Measurements from ENCODE around the gene EDC4. TPM values are rescaled to one million over a fixed set of nuclear protein-coding genes. Genes with fewer than 3 reads are reported as not detected.

EDC4 gene
- total and polyA plus RNA-seq, 9 of the 15 experiments (the other 6 are each of a cell fraction or from before 2014, with no cell fraction given) = 1.1 to 131 (median 74.0) TPM

DNA sequence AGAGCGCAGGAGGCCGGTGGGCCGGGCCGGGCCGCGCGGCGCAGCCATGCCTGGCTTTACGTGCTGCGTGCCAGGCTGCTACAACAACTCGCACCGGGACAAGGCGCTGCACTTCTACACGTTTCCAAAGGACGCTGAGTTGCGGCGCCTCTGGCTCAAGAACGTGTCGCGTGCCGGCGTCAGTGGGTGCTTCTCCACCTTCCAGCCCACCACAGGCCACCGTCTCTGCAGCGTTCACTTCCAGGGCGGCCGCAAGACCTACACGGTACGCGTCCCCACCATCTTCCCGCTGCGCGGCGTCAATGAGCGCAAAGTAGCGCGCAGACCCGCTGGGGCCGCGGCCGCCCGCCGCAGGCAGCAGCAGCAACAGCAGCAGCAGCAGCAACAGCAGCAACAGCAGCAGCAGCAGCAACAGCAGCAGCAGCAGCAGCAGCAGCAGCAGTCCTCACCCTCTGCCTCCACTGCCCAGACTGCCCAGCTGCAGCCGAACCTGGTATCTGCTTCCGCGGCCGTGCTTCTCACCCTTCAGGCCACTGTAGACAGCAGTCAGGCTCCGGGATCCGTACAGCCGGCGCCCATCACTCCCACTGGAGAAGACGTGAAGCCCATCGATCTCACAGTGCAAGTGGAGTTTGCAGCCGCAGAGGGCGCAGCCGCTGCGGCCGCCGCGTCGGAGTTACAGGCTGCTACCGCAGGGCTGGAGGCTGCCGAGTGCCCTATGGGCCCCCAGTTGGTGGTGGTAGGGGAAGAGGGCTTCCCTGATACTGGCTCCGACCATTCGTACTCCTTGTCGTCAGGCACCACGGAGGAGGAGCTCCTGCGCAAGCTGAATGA lies 30.1 kb upstream of the EDC4 start (continued):
- TF ChIP-seq, protein P1, sequence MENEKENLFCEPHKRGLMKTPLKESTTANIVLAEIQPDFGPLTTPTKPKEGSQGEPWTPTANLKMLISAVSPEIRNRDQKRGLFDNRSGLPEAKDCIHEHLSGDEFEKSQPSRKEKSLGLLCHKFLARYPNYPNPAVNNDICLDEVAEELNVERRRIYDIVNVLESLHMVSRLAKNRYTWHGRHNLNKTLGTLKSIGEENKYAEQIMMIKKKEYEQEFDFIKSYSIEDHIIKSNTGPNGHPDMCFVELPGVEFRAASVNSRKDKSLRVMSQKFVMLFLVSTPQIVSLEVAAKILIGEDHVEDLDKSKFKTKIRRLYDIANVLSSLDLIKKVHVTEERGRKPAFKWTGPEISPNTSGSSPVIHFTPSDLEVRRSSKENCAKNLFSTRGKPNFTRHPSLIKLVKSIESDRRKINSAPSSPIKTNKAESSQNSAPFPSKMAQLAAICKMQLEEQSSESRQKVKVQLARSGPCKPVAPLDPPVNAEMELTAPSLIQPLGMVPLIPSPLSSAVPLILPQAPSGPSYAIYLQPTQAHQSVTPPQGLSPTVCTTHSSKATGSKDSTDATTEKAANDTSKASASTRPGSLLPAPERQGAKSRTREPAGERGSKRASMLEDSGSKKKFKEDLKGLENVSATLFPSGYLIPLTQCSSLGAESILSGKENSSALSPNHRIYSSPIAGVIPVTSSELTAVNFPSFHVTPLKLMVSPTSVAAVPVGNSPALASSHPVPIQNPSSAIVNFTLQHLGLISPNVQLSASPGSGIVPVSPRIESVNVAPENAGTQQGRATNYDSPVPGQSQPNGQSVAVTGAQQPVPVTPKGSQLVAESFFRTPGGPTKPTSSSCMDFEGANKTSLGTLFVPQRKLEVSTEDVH (IDR thresholded peaks at IDR 0.05; ENCODE audit: low read depth, partially characterized antibody) = no peak
- TF ChIP-seq, protein P2, sequence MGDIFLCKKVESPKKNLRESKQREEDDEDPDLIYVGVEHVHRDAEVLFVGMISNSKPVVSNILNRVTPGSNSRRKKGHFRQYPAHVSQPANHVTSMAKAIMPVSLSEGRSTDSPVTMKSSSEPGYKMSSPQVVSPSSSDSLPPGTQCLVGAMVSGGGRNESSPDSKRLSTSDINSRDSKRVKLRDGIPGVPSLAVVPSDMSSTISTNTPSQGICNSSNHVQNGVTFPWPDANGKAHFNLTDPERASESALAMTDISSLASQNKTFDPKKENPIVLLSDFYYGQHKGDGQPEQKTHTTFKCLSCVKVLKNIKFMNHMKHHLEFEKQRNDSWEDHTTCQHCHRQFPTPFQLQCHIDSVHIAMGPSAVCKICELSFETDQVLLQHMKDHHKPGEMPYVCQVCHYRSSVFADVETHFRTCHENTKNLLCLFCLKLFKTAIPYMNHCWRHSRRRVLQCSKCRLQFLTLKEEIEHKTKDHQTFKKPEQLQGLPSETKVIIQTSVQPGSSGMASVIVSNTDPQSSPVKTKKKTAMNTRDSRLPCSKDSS (IDR thresholded peaks at IDR 0.05; ENCODE audit: low read depth, partially characterized antibody) = no peak
- TF ChIP-seq, protein P3, sequence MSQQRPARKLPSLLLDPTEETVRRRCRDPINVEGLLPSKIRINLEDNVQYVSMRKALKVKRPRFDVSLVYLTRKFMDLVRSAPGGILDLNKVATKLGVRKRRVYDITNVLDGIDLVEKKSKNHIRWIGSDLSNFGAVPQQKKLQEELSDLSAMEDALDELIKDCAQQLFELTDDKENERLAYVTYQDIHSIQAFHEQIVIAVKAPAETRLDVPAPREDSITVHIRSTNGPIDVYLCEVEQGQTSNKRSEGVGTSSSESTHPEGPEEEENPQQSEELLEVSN (IDR thresholded peaks at IDR 0.05; ENCODE audit: borderline replicate concordance in 1 of 2, extremely low read depth in 1 of 2, insufficient read depth in 1 of 2, insufficient read length in 1 of 2, low read depth in 1 of 2, low read length in 1 of 2, poor library complexity in 1 of 2, severe bottlenecking in 1 of 2) = peak; percentile 50 to 71
- TF ChIP-seq SPI1 (IDR thresholded peaks at IDR 0.05; ENCODE audit: borderline replicate concordance, low read depth, low read length) = no peak
- no peak for TF ChIP-seq RBBP5 (IDR thresholded peaks at IDR 0.05; ENCODE audit: borderline replicate concordance, insufficient read depth, low read length, poor library complexity, severe bottlenecking)
- TF ChIP-seq, protein P4, sequence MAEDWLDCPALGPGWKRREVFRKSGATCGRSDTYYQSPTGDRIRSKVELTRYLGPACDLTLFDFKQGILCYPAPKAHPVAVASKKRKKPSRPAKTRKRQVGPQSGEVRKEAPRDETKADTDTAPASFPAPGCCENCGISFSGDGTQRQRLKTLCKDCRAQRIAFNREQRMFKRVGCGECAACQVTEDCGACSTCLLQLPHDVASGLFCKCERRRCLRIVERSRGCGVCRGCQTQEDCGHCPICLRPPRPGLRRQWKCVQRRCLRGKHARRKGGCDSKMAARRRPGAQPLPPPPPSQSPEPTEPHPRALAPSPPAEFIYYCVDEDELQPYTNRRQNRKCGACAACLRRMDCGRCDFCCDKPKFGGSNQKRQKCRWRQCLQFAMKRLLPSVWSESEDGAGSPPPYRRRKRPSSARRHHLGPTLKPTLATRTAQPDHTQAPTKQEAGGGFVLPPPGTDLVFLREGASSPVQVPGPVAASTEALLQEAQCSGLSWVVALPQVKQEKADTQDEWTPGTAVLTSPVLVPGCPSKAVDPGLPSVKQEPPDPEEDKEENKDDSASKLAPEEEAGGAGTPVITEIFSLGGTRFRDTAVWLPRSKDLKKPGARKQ (CRISPR knock-in tag; IDR thresholded peaks at IDR 0.05) = peak; percentile 70
- TF ChIP-seq NR2C2 (CRISPR knock-in tag; IDR thresholded peaks at IDR 0.05) = no peak
- TF ChIP-seq NR2C2 (tag; IDR thresholded peaks at IDR 0.05) = no peak
- TF ChIP-seq ZFX (CRISPR knock-in tag; IDR thresholded peaks at IDR 0.05) = peak; percentile 3; the same call in 1 of the 2 replicates
- 0 out of 2 replicates have a peak, but pooled peaks have one; percentile 52 for TF ChIP-seq CBFB (CRISPR knock-in tag; IDR thresholded peaks at IDR 0.05)
- TF ChIP-seq TEAD1 (CRISPR knock-in tag; IDR thresholded peaks at IDR 0.05) = 0 out of 4 replicates have a peak, but pooled peaks of 1 of the 2 experiments have one; percentile 49
- no peak for TF ChIP-seq ADNP (tag; IDR thresholded peaks at IDR 0.05)
- TF ChIP-seq HOXB6 (CRISPR knock-in tag; IDR thresholded peaks at IDR 0.05; ENCODE audit: borderline replicate concordance) = no peak
- peak; percentile 70 for TF ChIP-seq NCOA6 (IDR thresholded peaks at IDR 0.05)
- TF ChIP-seq, protein P5, sequence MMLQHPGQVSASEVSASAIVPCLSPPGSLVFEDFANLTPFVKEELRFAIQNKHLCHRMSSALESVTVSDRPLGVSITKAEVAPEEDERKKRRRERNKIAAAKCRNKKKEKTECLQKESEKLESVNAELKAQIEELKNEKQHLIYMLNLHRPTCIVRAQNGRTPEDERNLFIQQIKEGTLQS (IDR thresholded peaks at IDR 0.05) = peak; percentile 82
- TF ChIP-seq, protein P5 (CRISPR knock-in tag; conservative IDR thresholded peaks at IDR 0.05) = no peak
- no peak for TF ChIP-seq ZNF165 (CRISPR knock-in tag; IDR thresholded peaks at IDR 0.05; ENCODE audit: borderline replicate concordance)
